CD4-positive, alpha-beta T cell (primary cell): ENCODE results near the gene BTBD19. TPM values are rescaled to one million over a fixed set of nuclear protein-coding genes. Genes with fewer than 3 reads are reported as not detected.

Experiments
- ATAC-seq: fragments of 200-7000 bp; cut with Tn5 transposase; one replicate; pipeline ENCODE4 v1.10.0; 2022; ENCODE audit warnings: mild to moderate bottlenecking; ENCODE audit not compliant: poor library complexity
- CTCF ChIA-PET: fragments of 350-600 bp; sonication (Branson Sonifier 250); formaldehyde crosslinking; loops from one replicate; lab custom pipeline; 2021; ENCODE audit warnings: antibody characterized with exemption, inconsistent platforms; lab: Charles Lee
- POLR2A ChIA-PET: fragments of 350-600 bp; sonication (Branson Sonifier 250); formaldehyde crosslinking; loops from one replicate; lab custom pipeline; 2021; ENCODE audit warnings: antibody characterized with exemption, inconsistent platforms; lab: Charles Lee
- DNase-seq, 14 experiments: peaks; one replicate each; pipeline ENCODE4 v3.0.0-alpha.2; 2013 to 2020; ENCODE audit warnings: mixed read lengths in 2 of 14
- H3K27ac ChIP-seq, 2 donors: one replicate each; pipeline versions ENCODE4 v1.5.1 to v1.7.0; 2013; ENCODE audit warnings: low read length in 2 of 2, low read depth in 1 of 2, mild to moderate bottlenecking in 1 of 2
- H3K27me3 ChIP-seq, 2 experiments: 1 replicate in 1 of 2; 2 replicates in 1 of 2; pipeline versions ENCODE4 v1.6.1 to v1.7.0; 2013; ENCODE audit warnings: low read length in 2 of 2, control low read depth in 1 of 2, mild to moderate bottlenecking in 1 of 2, moderate library complexity in 1 of 2; ENCODE audit not compliant: insufficient read depth in 2 of 2, control insufficient read depth in 1 of 2
- H3K36me3 ChIP-seq: one replicate; pipeline ENCODE4 v1.6.1; 2013; ENCODE audit warnings: low read length, control low read depth; ENCODE audit not compliant: insufficient read depth
- H3K4me1 ChIP-seq: one replicate; pipeline ENCODE4 v1.6.1; 2013; ENCODE audit warnings: low read length, control low read depth; ENCODE audit not compliant: insufficient read depth
- H3K4me3 ChIP-seq: one replicate; pipeline ENCODE4 v1.5.1; 2013; ENCODE audit warnings: mild to moderate bottlenecking, low read length, moderate library complexity
- H3K9me3 ChIP-seq, 2 experiments: 1 replicate in 1 of 2; 2 replicates in 1 of 2; pipeline versions ENCODE4 v1.6.1 to v1.7.0; 2013; ENCODE audit warnings: low read length in 2 of 2, mild to moderate bottlenecking in 2 of 2, control low read depth in 1 of 2, moderate library complexity in 1 of 2; ENCODE audit not compliant: control insufficient read depth in 1 of 2, insufficient read depth in 1 of 2
- H3K27ac Mint-ChIP-seq: one replicate; pipeline ENCODE4 v1.8.0; 2020; ENCODE audit warnings: mixed read lengths
- H3K27me3 Mint-ChIP-seq: one replicate; pipeline ENCODE4 v1.8.0; 2021; ENCODE audit warnings: mixed read lengths
- H3K36me3 Mint-ChIP-seq: one replicate; pipeline ENCODE4 v1.8.0; 2021; ENCODE audit warnings: low read depth, mixed read lengths
- H3K4me1 Mint-ChIP-seq: one replicate; pipeline ENCODE4 v1.8.0; 2021; ENCODE audit warnings: low read depth, mixed read lengths
- H3K4me3 Mint-ChIP-seq: one replicate; pipeline ENCODE4 v1.8.0; 2020; ENCODE audit warnings: mild to moderate bottlenecking, mixed read lengths
- H3K9me3 Mint-ChIP-seq: one replicate; pipeline ENCODE4 v1.8.0; 2020; ENCODE audit warnings: mixed read lengths
- CTCF ChIP-seq: fragments of 200-600 bp; IDR thresholded peaks from one replicate; pipeline ENCODE4 v1.8.0; 2022; ENCODE audit warnings: antibody characterized with exemption, mild to moderate bottlenecking
- intact Hi-C, 2 experiments: fragments of 100-400 bp; cut with DNase I in 1 of 2; cut with micrococcal nuclease in 1 of 2; formaldehyde crosslinking; loops; one replicate each; pipeline versions ENCODE4 v1.15.1 to v1.9.0; 2023 to 2025; cut with DNase I, micrococcal nuclease
- total RNA-seq, 174 experiments: library from RNA in 2 of 174; stranded (reverse) in 2 of 174; gene quantifications; one replicate each; pipeline ENCODE4 v1.2.3 and lab custom pipeline; 2021 to 2026

Gene BTBD19
- total RNA-seq, 2 experiments from 2014 or later: 35.9 to 36.5 TPM

GRCh38 chr1:44860331-44860730, 52.0 kb downstream of the BTBD19 start:
- H3K36me3 Mint-ChIP-seq: peaks cover 34% of the 10 kb centered on the region
- H3K9me3 ChIP-seq: no peaks in the 10 kb centered on the region
- peaks cover 9% of the 10 kb centered on the region for H3K36me3 ChIP-seq
- H3K27ac Mint-ChIP-seq: no peak overlapping the region
- DNase-seq: no peak
- intact Hi-C loops: no loop called here
- TF ChIP-seq CTCF: no peak
- no peak overlapping the region for H3K4me3 Mint-ChIP-seq
- H3K4me1 Mint-ChIP-seq: no peaks in the 10 kb centered on the region
- no peaks in the 10 kb centered on the region for H3K9me3 Mint-ChIP-seq
- no peak overlapping the region for H3K4me3 ChIP-seq
- H3K27ac ChIP-seq: no peak overlapping the region
- no peaks in the 10 kb centered on the region for H3K4me1 ChIP-seq
- ChIA-PET POLR2A (interaction anchor here (0.9 kb wide), 1 partner anchor 41 kb away, joined by 5 read pairs; no protein-coding TSS in a partner anchor), CTCF (no interaction called here)
- H3K27me3 Mint-ChIP-seq: no peaks in the 10 kb centered on the region
- no peak for ATAC-seq
- H3K27me3 ChIP-seq: no peaks in the 10 kb centered on the region

- no peaks in the 10 kb centered on the region for H3K9me3 Mint-ChIP-seq
- intact Hi-C loops: no loop called here
- no peaks in the 10 kb centered on the region for H3K27me3 ChIP-seq
- CTCF ChIA-PET: no interaction called here
- H3K27ac Mint-ChIP-seq: no peak overlapping the region
- H3K27me3 Mint-ChIP-seq: no peaks in the 10 kb centered on the region
- DNase-seq (no peak), ATAC-seq (no peak)
- TF ChIP-seq CTCF: no peak
- H3K36me3 Mint-ChIP-seq: peaks cover 28% of the 10 kb centered on the region
- H3K36me3 ChIP-seq: peaks cover 6% of the 10 kb centered on the region
- H3K9me3 ChIP-seq: no peaks in the 10 kb centered on the region
- H3K4me1 ChIP-seq: no peaks in the 10 kb centered on the region
- H3K4me1 Mint-ChIP-seq: no peaks in the 10 kb centered on the region
- POLR2A ChIA-PET: interaction anchor here (0.9 to 1.0 kb wide), 2 partner anchors 23 to 42 kb away, joined by 3 to 5 read pairs; no protein-coding TSS in a partner anchor
- no peak overlapping the region for H3K4me3 ChIP-seq
- H3K4me3 Mint-ChIP-seq: no peak overlapping the region
- no peak overlapping the region for H3K27ac ChIP-seq
Measured at GRCh38 chr1:44860891-44861425, 52.6 kb downstream of the BTBD19 start.

- Mint-ChIP-seq H3K36me3 (peaks cover 23% of the 10 kb centered on the region), H3K4me3 (no peak overlapping the region), H3K27me3 (no peaks in the 10 kb centered on the region), H3K27ac (no peak overlapping the region), H3K4me1 (no peaks in the 10 kb centered on the region), H3K9me3 (no peaks in the 10 kb centered on the region)
- POLR2A ChIA-PET: no interaction called here
- Histone ChIP-seq H3K4me3 (no peak overlapping the region), H3K27ac (no peak overlapping the region), H3K9me3 (no peaks in the 10 kb centered on the region), H3K36me3 (peaks cover 3% of the 10 kb centered on the region), H3K4me1 (no peaks in the 10 kb centered on the region), H3K27me3 (no peaks in the 10 kb centered on the region)
- TF ChIP-seq CTCF: no peak
- no peak for ATAC-seq
- CTCF ChIA-PET: no interaction called here
- intact Hi-C loops: no loop called here
- no peak for DNase-seq
Measured at GRCh38 chr1:44862829-44863401, 54.6 kb downstream of the BTBD19 start.

Other genes starting within 250 kb of the BTBD19 start
- 1 to 10 TPM in 1 of 2 experiments, under 1 TPM in 1; 0.64 to 1.2 TPM for gene TMEM53, start 134.0 kb upstream of the BTBD19 start, total RNA-seq
- 10 to 100 TPM; 79.9 to 84.0 TPM for gene ARMH1, start 133.8 kb upstream of the BTBD19 start, total RNA-seq
- not detected for gene RNU5D-1, start 77.4 kb upstream of the BTBD19 start, total RNA-seq
- gene KIF2C, start 68.7 kb upstream of the BTBD19 start, total RNA-seq: under 1 TPM; 0.64 to 0.82 TPM
- gene RPS8, start 33.0 kb upstream of the BTBD19 start, total RNA-seq: 1,000 to 10,000 TPM; 3,394 to 3,436 TPM
- 1 to 10 TPM; 1.0 TPM for gene BEST4, start 20.4 kb upstream of the BTBD19 start, total RNA-seq
- 100 to 1,000 TPM; 794 TPM for gene PLK3, start 8.1 kb upstream of the BTBD19 start, total RNA-seq
- gene DYNLT4, start 1.2 kb upstream of the BTBD19 start, total RNA-seq: 1 to 10 TPM; 1.8 to 2.1 TPM
- gene PTCH2, start 34.7 kb downstream of the BTBD19 start, total RNA-seq: 1 to 10 TPM; 1.2 TPM
- gene EIF2B3, start 178.1 kb downstream of the BTBD19 start, total RNA-seq: 1 to 10 TPM; 5.8 to 6.3 TPM
- 10 to 100 TPM; 31.5 to 33.7 TPM for gene HECTD3, start 202.8 kb downstream of the BTBD19 start, total RNA-seq
- 10 to 100 TPM; 41.0 to 42.4 TPM for gene UROD, start 203.7 kb downstream of the BTBD19 start, total RNA-seq